H1 (cell line): Measurements from ENCODE around the gene PPP1R1B. TPM values are rescaled to one million over a fixed set of nuclear protein-coding genes. Genes with fewer than 3 reads are reported as not detected.

Experiments used
- BRCA1 ChIP-seq: IDR thresholded peaks from 2 replicates; pipeline ENCODE4 v1.6.1; 2012; ENCODE audit warnings: low read depth, low read length, improper control_type of control experiment
- CTBP2 ChIP-seq: IDR thresholded peaks from 2 replicates; pipeline ENCODE4 v1.7.0; 2011; ENCODE audit warnings: borderline replicate concordance, mild to moderate bottlenecking, moderate library complexity, mixed read lengths, low read length; ENCODE audit not compliant: insufficient read depth, insufficient read length
- JUN ChIP-seq: IDR thresholded peaks from 2 replicates; pipeline ENCODE4 v1.6.1; 2011; ENCODE audit warnings: low read depth, mild to moderate bottlenecking, improper control_type of control experiment, low read length
- NRF1 ChIP-seq: IDR thresholded peaks from 2 replicates; pipeline ENCODE4 v1.6.1; 2011; ENCODE audit warnings: mild to moderate bottlenecking, low read depth, low read length, improper control_type of control experiment
- POLR2A ChIP-seq, 2 experiments: IDR thresholded peaks; 1 replicate in 1 of 2; 2 replicates in 1 of 2; pipeline ENCODE4 v1.6.1; 2011; ENCODE audit warnings: low read depth in 2 of 2, low read length in 2 of 2, mild to moderate bottlenecking in 2 of 2; ENCODE audit errors: control extremely low read depth in 1 of 2
- SAP30 ChIP-seq: fragments of 300-600 bp; sonication (generic); IDR thresholded peaks from 2 replicates; pipeline ENCODE4 v1.7.1; 2012; ENCODE audit warnings: low read length, moderate library complexity, mild to moderate bottlenecking, inconsistent platforms; ENCODE audit not compliant: insufficient read depth, insufficient replicate concordance
- SUZ12 ChIP-seq: fragments of 200-600 bp; sonication (generic); IDR thresholded peaks from 2 replicates; pipeline ENCODE4 v1.6.1; 2012; ENCODE audit warnings: mild to moderate bottlenecking, inconsistent platforms, low read length, moderate library complexity, mixed read lengths
- TBP ChIP-seq: IDR thresholded peaks from 2 replicates; pipeline ENCODE4 v1.6.1; 2011; ENCODE audit warnings: low read depth, low read length, improper control_type of control experiment
- polyA plus RNA-seq, 7 experiments: library from polyadenylated mRNA; depleted of rRNA in 3 of 7; stranded (reverse) in 5 of 7; unstranded in 2 of 7; fragments of >200 nt in 5 of 7; fragments of 200-250 nt in 2 of 7; gene quantifications; 1 replicate in 5 of 7; 2 replicates in 1 of 7; 4 replicates in 1 of 7; pipeline versions ENCODE4 v1.2.1 to v1.2.3, GENCODE V29; 2011 to 2013; ENCODE audit warnings: missing spikeins in 2 of 7, mixed read lengths in 2 of 7
- total RNA-seq: library from RNA; stranded (reverse); fragmentation: NEBNext Ultra II Directional; extraction: Animal tissue kit (Norgen Biotek cat#: 25700); gene quantifications from 2 replicates; pipeline ENCODE4 v1.2.1, GENCODE V29; 2021

PPP1R1B gene
- total and polyA plus RNA-seq, 2 of the 8 experiments (the other 6 are each of a cell fraction or from before 2014, with no cell fraction given): 10.7 to 22.3 TPM

- TF ChIP-seq JUN (no peak), NRF1 (no peak), SAP30 (no peak), SUZ12 (no peak), BRCA1 (no peak), TBP (no peak), CTBP2 (no peak), POLR2A (IDR thresholded peaks at IDR 0.05; ENCODE audit: control extremely low read depth in 1 of 2, low read depth in 2 of 2, low read length in 2 of 2) (no peak)
Observed at GRCh38 chr17:39629494-39629880, 2.7 kb downstream of the PPP1R1B start (continued).
